Forelimb muscle (tissue), 1 donor: Measurements from ENCODE around the gene DAB2IP. TPM values are rescaled to one million over a fixed set of nuclear protein-coding genes. Genes with fewer than 3 reads are reported as not detected.

Source experiments
- polyA plus RNA-seq: library from polyadenylated mRNA; unstranded; fragments of 120-200 nt; gene quantifications from one replicate; pipeline ENCODE4 v1.2.1, GENCODE V29; 2013; ENCODE audit not compliant: insufficient read length

DAB2IP gene
- polyA plus RNA-seq, 1 donor = 41.0 TPM

Other genes starting within 250 kb of the DAB2IP start
- gene GGTA1, start 151.8 kb upstream of the DAB2IP start, polyA plus RNA-seq = 9.1 TPM